ENCODE data around the gene CUL3.
"Not testable (repeated sequence)": the region's sequence is repeated elsewhere in the genome, so short reads cannot be mapped to it uniquely, and the experiment has no call there.

CUL3 gene

DNA sequence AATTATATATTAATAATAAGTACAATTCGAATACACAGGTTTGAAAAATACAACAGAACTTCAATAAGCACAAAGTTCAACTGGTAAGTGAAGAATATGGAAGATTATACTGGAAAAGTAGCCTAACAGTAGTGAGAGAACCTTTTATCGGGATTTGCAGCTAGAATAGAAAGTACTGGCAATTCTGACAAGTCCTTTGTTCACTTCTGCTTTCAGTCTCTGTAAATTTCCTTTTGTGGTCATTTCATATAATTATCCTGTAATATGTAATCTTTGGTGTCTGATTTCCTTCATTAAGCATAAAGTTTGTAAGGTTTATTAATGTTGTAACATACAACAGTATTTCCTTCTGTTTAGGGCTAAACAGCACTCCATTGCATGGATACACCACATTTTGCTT is 67.2 kb downstream of the CUL3 start:
- no peak overlapping the region for H4K91ac ChIP-seq (ENCODE audit: low read length)
- H2BK120ac ChIP-seq (ENCODE audit: low read depth, low read length) = no peak overlapping the region
- H3K36me3 ChIP-seq (ENCODE audit: control insufficient read depth in 1 of 2, insufficient read depth in 2 of 2, low read depth in 1 of 2, low read length in 2 of 2) = peaks cover 0 to 15% of the 10 kb centered on the region in 2 experiments
- H3K14ac ChIP-seq (ENCODE audit: low read length in 2 of 2) = no peak overlapping the region
- H4K8ac ChIP-seq (ENCODE audit: low read length) = no peak overlapping the region
- H2AFZ ChIP-seq (ENCODE audit: low read depth, low read length) = no peak overlapping the region
- no peak overlapping the region for H2BK5ac ChIP-seq (ENCODE audit: low read depth, low read length, poor library complexity, severe bottlenecking)
- H3K27me3 ChIP-seq (ENCODE audit: control insufficient read depth in 1 of 2, insufficient read depth in 1 of 2, low read length in 2 of 2) = no peaks in the 10 kb centered on the region
- H2AK5ac ChIP-seq (ENCODE audit: low read length, severe bottlenecking) = no peak overlapping the region
- H3K9ac ChIP-seq (ENCODE audit: low read length) = peak overlapping the region; percentile 80
- H2BK15ac ChIP-seq (ENCODE audit: low read depth, poor library complexity, severe bottlenecking) = no peak overlapping the region
- H3K18ac ChIP-seq (ENCODE audit: low read depth in 1 of 2, low read length in 2 of 2) = no peak overlapping the region
- WGBS = 89% methylated on average over 1 of the region's 2 CpGs
- H3K4me3 ChIP-seq (ENCODE audit: insufficient read depth in 1 of 2, low read depth in 1 of 2, low read length in 2 of 2) = no peak overlapping the region
- no peaks in the 10 kb centered on the region for H3K9me3 ChIP-seq (ENCODE audit: control insufficient read depth, low read length)
- H2BK12ac ChIP-seq (ENCODE audit: low read length in 2 of 2) = no peak overlapping the region
- no peak overlapping the region for H3K23ac ChIP-seq (ENCODE audit: low read length in 2 of 2)
- DNase-seq = no peak
- H3K4me2 ChIP-seq (ENCODE audit: low read length, poor library complexity, severe bottlenecking) = no peak overlapping the region
- no peak overlapping the region for H3K4ac ChIP-seq (ENCODE audit: low read depth in 1 of 2, low read length in 2 of 2)
- H3K79me1 ChIP-seq (replicated peaks; ENCODE audit: low read length, poor library complexity, severe bottlenecking) = no peaks in the 10 kb centered on the region
- peaks cover 3% of the 10 kb centered on the region for H3K4me1 ChIP-seq (ENCODE audit: control insufficient read depth, insufficient read depth, low read depth, low read length)
- peak overlapping the region; percentile 35 for H3K27ac ChIP-seq (ENCODE audit: low read length, poor library complexity, severe bottlenecking)

- H2BK120ac ChIP-seq (ENCODE audit: low read depth, low read length); H2BK5ac ChIP-seq (ENCODE audit: low read depth, low read length, poor library complexity, severe bottlenecking); H3K27me3 ChIP-seq (ENCODE audit: control insufficient read depth in 1 of 2, insufficient read depth in 1 of 2, low read length in 2 of 2); DNase-seq; H2AK5ac ChIP-seq (ENCODE audit: low read length, severe bottlenecking); H2AFZ ChIP-seq (ENCODE audit: low read depth, low read length); H3K27ac ChIP-seq (ENCODE audit: low read length, poor library complexity, severe bottlenecking); H4K91ac ChIP-seq (ENCODE audit: low read length); H3K9ac ChIP-seq (ENCODE audit: low read length); H4K8ac ChIP-seq (ENCODE audit: low read length); H3K4me2 ChIP-seq (ENCODE audit: low read length, poor library complexity, severe bottlenecking); H3K9me3 ChIP-seq (ENCODE audit: control insufficient read depth, low read length); H3K4me3 ChIP-seq (ENCODE audit: insufficient read depth in 1 of 2, low read depth in 1 of 2, low read length in 2 of 2); H3K23ac ChIP-seq (ENCODE audit: low read length in 2 of 2); H3K4me1 ChIP-seq (ENCODE audit: control insufficient read depth, insufficient read depth, low read depth, low read length); H3K79me1 ChIP-seq (replicated peaks; ENCODE audit: low read length, poor library complexity, severe bottlenecking); H2BK12ac ChIP-seq (ENCODE audit: low read length in 2 of 2); H3K14ac ChIP-seq (ENCODE audit: low read length in 2 of 2); H2BK15ac ChIP-seq (ENCODE audit: low read depth, poor library complexity, severe bottlenecking); H3K4ac ChIP-seq (ENCODE audit: low read depth in 1 of 2, low read length in 2 of 2); H3K18ac ChIP-seq (ENCODE audit: low read depth in 1 of 2, low read length in 2 of 2): not testable (repeated sequence)
- WGBS = 99% methylated on average over 8 of the region's 10 CpGs
- peaks cover 0 to 26% of the 10 kb centered on the region in 2 experiments for H3K36me3 ChIP-seq (ENCODE audit: control insufficient read depth in 1 of 2, insufficient read depth in 2 of 2, low read depth in 1 of 2, low read length in 2 of 2)
Measured at GRCh38 chr2:224516393-224516792, 68.8 kb downstream of the CUL3 start.

DNA sequence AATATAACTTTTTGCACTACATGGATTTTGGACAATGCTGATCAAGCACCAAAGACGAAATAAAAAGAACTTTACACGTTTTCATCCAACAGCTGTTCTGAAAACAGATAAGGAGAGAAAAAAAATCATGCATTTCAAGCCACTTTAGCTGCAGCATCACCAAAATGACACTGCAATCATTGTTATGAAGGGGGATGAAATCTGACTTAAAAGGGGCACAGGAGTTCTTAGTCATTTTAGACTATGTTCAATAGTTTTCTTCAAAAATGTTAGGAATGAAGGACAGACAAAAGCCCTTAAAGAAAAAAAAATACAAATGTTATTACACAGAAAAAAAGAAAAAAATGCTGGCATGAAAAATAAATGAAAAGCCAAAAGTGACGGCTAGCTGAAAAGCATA is 71.2 kb downstream of the CUL3 start:
- Histone ChIP-seq H2AFZ (ENCODE audit: low read depth, low read length) (no peak overlapping the region), H3K79me1 (replicated peaks; ENCODE audit: low read length, poor library complexity, severe bottlenecking) (peaks cover 4% of the 10 kb centered on the region), H3K23ac (ENCODE audit: low read length in 2 of 2) (no peak overlapping the region), H3K9me3 (ENCODE audit: control insufficient read depth, low read length) (no peaks in the 10 kb centered on the region), H2BK12ac (ENCODE audit: low read length in 2 of 2) (no peak overlapping the region), H2BK120ac (ENCODE audit: low read depth, low read length) (no peak overlapping the region), H3K36me3 (ENCODE audit: control insufficient read depth in 1 of 2, insufficient read depth in 2 of 2, low read depth in 1 of 2, low read length in 2 of 2) (peaks cover 0 to 42% of the 10 kb centered on the region in 2 experiments), H3K14ac (ENCODE audit: low read length in 2 of 2) (no peak overlapping the region), H2BK5ac (ENCODE audit: low read depth, low read length, poor library complexity, severe bottlenecking) (no peak overlapping the region), H4K8ac (ENCODE audit: low read length) (no peak overlapping the region), H3K9ac (ENCODE audit: low read length) (no peak overlapping the region), H2AK5ac (ENCODE audit: low read length, severe bottlenecking) (no peak overlapping the region), H3K18ac (ENCODE audit: low read depth in 1 of 2, low read length in 2 of 2) (no peak overlapping the region), H3K4me2 (ENCODE audit: low read length, poor library complexity, severe bottlenecking) (no peak overlapping the region), H3K4ac (ENCODE audit: low read depth in 1 of 2, low read length in 2 of 2) (no peak overlapping the region), H4K91ac (ENCODE audit: low read length) (no peak overlapping the region), H3K27ac (ENCODE audit: low read length, poor library complexity, severe bottlenecking) (no peak overlapping the region), H3K27me3 (ENCODE audit: control insufficient read depth in 1 of 2, insufficient read depth in 1 of 2, low read length in 2 of 2) (no peaks in the 10 kb centered on the region), H3K4me1 (ENCODE audit: control insufficient read depth, insufficient read depth, low read depth, low read length) (no peaks in the 10 kb centered on the region), H2BK15ac (ENCODE audit: low read depth, poor library complexity, severe bottlenecking) (no peak overlapping the region), H3K4me3 (ENCODE audit: insufficient read depth in 1 of 2, low read depth in 1 of 2, low read length in 2 of 2) (no peak overlapping the region)
- no peak for DNase-seq
- no CpG with 5 or more reads among the region's 3 CpGs for WGBS

GRCh38 chr2:224507789-224508188 is 77.4 kb downstream of the CUL3 start:
- no peak overlapping the region for H3K4me2 ChIP-seq (ENCODE audit: low read length, poor library complexity, severe bottlenecking)
- no CpG with 5 or more reads among the region's 1 CpG for WGBS
- no peaks in the 10 kb centered on the region for H3K9me3 ChIP-seq (ENCODE audit: control insufficient read depth, low read length)
- no peak overlapping the region for H2BK15ac ChIP-seq (ENCODE audit: low read depth, poor library complexity, severe bottlenecking)
- no peak overlapping the region for H3K27ac ChIP-seq (ENCODE audit: low read length, poor library complexity, severe bottlenecking)
- H3K9ac ChIP-seq (ENCODE audit: low read length) = no peak overlapping the region
- H3K4ac ChIP-seq (ENCODE audit: low read depth in 1 of 2, low read length in 2 of 2) = no peak overlapping the region
- H3K27me3 ChIP-seq (ENCODE audit: control insufficient read depth in 1 of 2, insufficient read depth in 1 of 2, low read length in 2 of 2) = no peaks in the 10 kb centered on the region
- no peak overlapping the region for H2AFZ ChIP-seq (ENCODE audit: low read depth, low read length)
- no peak overlapping the region for H3K23ac ChIP-seq (ENCODE audit: low read length in 2 of 2)
- peaks cover 9% of the 10 kb centered on the region for H3K79me1 ChIP-seq (replicated peaks; ENCODE audit: low read length, poor library complexity, severe bottlenecking)
- no peak overlapping the region for H2AK5ac ChIP-seq (ENCODE audit: low read length, severe bottlenecking)
- no peaks in the 10 kb centered on the region for H3K4me1 ChIP-seq (ENCODE audit: control insufficient read depth, insufficient read depth, low read depth, low read length)
- peaks cover 9 to 67% of the 10 kb centered on the region in 2 experiments for H3K36me3 ChIP-seq (ENCODE audit: control insufficient read depth in 1 of 2, insufficient read depth in 2 of 2, low read depth in 1 of 2, low read length in 2 of 2)
- no peak overlapping the region for H3K14ac ChIP-seq (ENCODE audit: low read length in 2 of 2)
- H3K18ac ChIP-seq (ENCODE audit: low read depth in 1 of 2, low read length in 2 of 2) = no peak overlapping the region
- no peak for DNase-seq
- H2BK120ac ChIP-seq (ENCODE audit: low read depth, low read length) = no peak overlapping the region
- no peak overlapping the region for H2BK12ac ChIP-seq (ENCODE audit: low read length in 2 of 2)
- no peak overlapping the region for H4K8ac ChIP-seq (ENCODE audit: low read length)
- H3K4me3 ChIP-seq (ENCODE audit: insufficient read depth in 1 of 2, low read depth in 1 of 2, low read length in 2 of 2) = no peak overlapping the region
- H4K91ac ChIP-seq (ENCODE audit: low read length) = no peak overlapping the region
- H2BK5ac ChIP-seq (ENCODE audit: low read depth, low read length, poor library complexity, severe bottlenecking) = no peak overlapping the region

Data from mesenchymal stem cell (in vitro differentiated cells and primary cell).